ENCODE data around the gene P2RY12. TPM values are rescaled to one million over a fixed set of nuclear protein-coding genes. Genes with fewer than 3 reads are reported as not detected.

P2RY12 gene
- total RNA-seq, 1 experiment from 2014 or later = not detected

DNA sequence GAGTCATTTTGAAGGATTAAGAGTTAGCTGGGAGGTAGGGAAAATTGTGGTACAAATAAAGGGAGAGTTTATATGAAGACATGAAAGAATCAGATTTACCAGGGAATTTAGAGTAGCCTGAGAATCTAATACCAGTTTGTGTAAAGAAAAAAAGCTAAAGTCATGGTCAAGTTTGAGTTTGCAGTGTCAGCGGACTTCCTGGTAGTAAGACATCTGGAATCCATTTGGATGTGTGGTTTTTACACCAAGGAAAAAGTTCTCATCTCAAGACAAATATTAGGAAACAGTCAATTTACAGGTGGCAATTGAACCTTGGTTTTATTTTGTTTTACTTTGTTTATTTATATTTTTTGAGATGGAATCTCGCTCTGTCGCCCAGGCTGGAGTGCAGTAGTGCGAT is 1.5 kb upstream of the P2RY12 start:
- no peaks in the 10 kb centered on the region for H4K20me1 ChIP-seq (ENCODE audit: low read length)
- no peaks in the 10 kb centered on the region for H3K9me3 ChIP-seq (ENCODE audit: low read length)
- H2AFZ ChIP-seq (ENCODE audit: low read length) = no peak overlapping the region
- no peak overlapping the region for H3K9ac ChIP-seq (ENCODE audit: low read length)
- H3K4me2 ChIP-seq (ENCODE audit: low read length) = no peak overlapping the region
- no peaks in the 10 kb centered on the region for H3K27me3 ChIP-seq (ENCODE audit: low read length)
- POLR2A ChIA-PET (ENCODE audit: unreplicated experiment) = no interaction called here
- TF ChIP-seq EZH2 (IDR thresholded peaks at IDR 0.05; ENCODE audit: low read length, unreplicated experiment) = no peak
- TF ChIP-seq EZH2phosphoT487 (IDR thresholded peaks at IDR 0.05; ENCODE audit: borderline replicate concordance, low read length) = no peak
- TF ChIP-seq, protein P1, sequence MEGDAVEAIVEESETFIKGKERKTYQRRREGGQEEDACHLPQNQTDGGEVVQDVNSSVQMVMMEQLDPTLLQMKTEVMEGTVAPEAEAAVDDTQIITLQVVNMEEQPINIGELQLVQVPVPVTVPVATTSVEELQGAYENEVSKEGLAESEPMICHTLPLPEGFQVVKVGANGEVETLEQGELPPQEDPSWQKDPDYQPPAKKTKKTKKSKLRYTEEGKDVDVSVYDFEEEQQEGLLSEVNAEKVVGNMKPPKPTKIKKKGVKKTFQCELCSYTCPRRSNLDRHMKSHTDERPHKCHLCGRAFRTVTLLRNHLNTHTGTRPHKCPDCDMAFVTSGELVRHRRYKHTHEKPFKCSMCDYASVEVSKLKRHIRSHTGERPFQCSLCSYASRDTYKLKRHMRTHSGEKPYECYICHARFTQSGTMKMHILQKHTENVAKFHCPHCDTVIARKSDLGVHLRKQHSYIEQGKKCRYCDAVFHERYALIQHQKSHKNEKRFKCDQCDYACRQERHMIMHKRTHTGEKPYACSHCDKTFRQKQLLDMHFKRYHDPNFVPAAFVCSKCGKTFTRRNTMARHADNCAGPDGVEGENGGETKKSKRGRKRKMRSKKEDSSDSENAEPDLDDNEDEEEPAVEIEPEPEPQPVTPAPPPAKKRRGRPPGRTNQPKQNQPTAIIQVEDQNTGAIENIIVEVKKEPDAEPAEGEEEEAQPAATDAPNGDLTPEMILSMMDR (conservative IDR thresholded peaks at IDR 0.05; ENCODE audit: low read depth, low read length) = no peak
- DNase-seq (no peak), ATAC-seq (no peak)
- no TSS peak for BruUV-seq (replicated peaks)
- H3K79me2 ChIP-seq (ENCODE audit: low read length) = no peaks in the 10 kb centered on the region
- no peaks in the 10 kb centered on the region for H3F3A ChIP-seq (ENCODE audit: low read length, unreplicated experiment)
- H3K4me1 ChIP-seq (ENCODE audit: insufficient read depth, low read length) = no peaks in the 10 kb centered on the region
- H3K4me3 ChIP-seq (ENCODE audit: low read length) = no peak overlapping the region
- CTCF ChIA-PET = no interaction called here
- H3K27ac ChIP-seq (ENCODE audit: low read length) = no peak overlapping the region
- no peaks in the 10 kb centered on the region for H3K36me3 ChIP-seq (ENCODE audit: low read depth, low read length)
- no peaks in the 10 kb centered on the region for H3K9me2 ChIP-seq (replicated peaks; ENCODE audit: low read length)
- intact Hi-C loops (cut with micrococcal nuclease) = no loop called here

DNA sequence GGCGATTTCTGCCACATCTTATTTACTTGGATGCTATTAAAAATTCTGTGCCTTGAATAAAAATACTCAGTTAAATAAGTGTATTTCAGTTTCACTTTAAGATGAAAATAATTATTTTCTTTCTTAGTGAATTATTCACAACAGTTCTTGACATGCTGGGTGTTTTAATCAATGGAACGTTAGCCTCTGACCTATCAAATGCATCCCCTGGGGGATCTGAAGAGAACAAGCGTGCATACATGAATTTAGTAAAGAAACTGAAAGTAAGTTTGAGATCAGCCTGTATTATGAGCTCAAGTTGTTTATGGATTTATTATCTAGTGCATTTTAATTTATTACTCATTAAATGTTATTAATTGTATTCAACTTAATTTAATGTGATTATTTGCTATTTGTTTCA is 597 bp downstream of the P2RY12 start:
- H3K9me3 ChIP-seq (ENCODE audit: low read length) = no peaks in the 10 kb centered on the region
- ATAC-seq (no peak), DNase-seq (no peak)
- TF ChIP-seq, protein P1 (conservative IDR thresholded peaks at IDR 0.05; ENCODE audit: low read depth, low read length) = no peak
- no peak for TF ChIP-seq EZH2phosphoT487 (IDR thresholded peaks at IDR 0.05; ENCODE audit: borderline replicate concordance, low read length)
- no peak for TF ChIP-seq EZH2 (IDR thresholded peaks at IDR 0.05; ENCODE audit: low read length, unreplicated experiment)
- H2AFZ ChIP-seq (ENCODE audit: low read length) = no peak overlapping the region
- H4K20me1 ChIP-seq (ENCODE audit: low read length) = no peaks in the 10 kb centered on the region
- H3K9ac ChIP-seq (ENCODE audit: low read length) = no peak overlapping the region
- no peaks in the 10 kb centered on the region for H3K36me3 ChIP-seq (ENCODE audit: low read depth, low read length)
- intact Hi-C loops (cut with micrococcal nuclease) = no loop called here
- no peaks in the 10 kb centered on the region for H3K4me1 ChIP-seq (ENCODE audit: insufficient read depth, low read length)
- H3K79me2 ChIP-seq (ENCODE audit: low read length) = no peaks in the 10 kb centered on the region
- no peak overlapping the region for H3K4me3 ChIP-seq (ENCODE audit: low read length)
- H3K9me2 ChIP-seq (replicated peaks; ENCODE audit: low read length) = no peaks in the 10 kb centered on the region
- ChIA-PET POLR2A (ENCODE audit: unreplicated experiment) (no interaction called here), CTCF (no interaction called here)
- H3K27ac ChIP-seq (ENCODE audit: low read length) = no peak overlapping the region
- no peaks in the 10 kb centered on the region for H3F3A ChIP-seq (ENCODE audit: low read length, unreplicated experiment)
- BruUV-seq (replicated peaks) = no TSS peak
- no peak overlapping the region for H3K4me2 ChIP-seq (ENCODE audit: low read length)
- no peaks in the 10 kb centered on the region for H3K27me3 ChIP-seq (ENCODE audit: low read length)

DNA sequence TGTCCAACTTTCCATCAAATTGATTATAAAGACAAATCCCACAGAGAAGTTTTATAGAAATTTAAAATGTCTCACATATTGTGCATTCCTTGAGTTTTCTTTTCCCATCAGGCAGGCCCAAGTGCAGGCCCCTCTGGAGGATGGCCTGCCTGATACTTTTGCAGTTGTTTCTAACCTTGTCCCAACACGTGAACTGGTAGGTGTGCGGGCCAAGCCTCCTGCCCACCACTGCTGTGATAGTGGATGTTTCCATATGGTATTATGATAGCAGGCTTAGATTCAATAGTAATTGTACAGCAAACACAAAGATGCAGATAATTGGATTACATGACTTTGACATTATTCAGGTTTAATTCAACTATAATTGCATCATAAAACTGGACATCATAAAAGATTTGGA is 1.4 kb downstream of the P2RY12 start:
- no peaks in the 10 kb centered on the region for H3K9me3 ChIP-seq (ENCODE audit: low read length)
- H3K36me3 ChIP-seq (ENCODE audit: low read depth, low read length) = no peaks in the 10 kb centered on the region
- no peak for TF ChIP-seq EZH2phosphoT487 (IDR thresholded peaks at IDR 0.05; ENCODE audit: borderline replicate concordance, low read length)
- TF ChIP-seq, protein P1 (conservative IDR thresholded peaks at IDR 0.05; ENCODE audit: low read depth, low read length) = no peak
- TF ChIP-seq EZH2 (IDR thresholded peaks at IDR 0.05; ENCODE audit: low read length, unreplicated experiment) = no peak
- intact Hi-C loops (cut with micrococcal nuclease) = no loop called here
- no peak overlapping the region for H3K27ac ChIP-seq (ENCODE audit: low read length)
- H3K4me1 ChIP-seq (ENCODE audit: insufficient read depth, low read length) = no peaks in the 10 kb centered on the region
- no peaks in the 10 kb centered on the region for H3K9me2 ChIP-seq (replicated peaks; ENCODE audit: low read length)
- H3K27me3 ChIP-seq (ENCODE audit: low read length) = no peaks in the 10 kb centered on the region
- POLR2A ChIA-PET (ENCODE audit: unreplicated experiment) = no interaction called here
- no peak overlapping the region for H3K4me3 ChIP-seq (ENCODE audit: low read length)
- no peak overlapping the region for H3K9ac ChIP-seq (ENCODE audit: low read length)
- H2AFZ ChIP-seq (ENCODE audit: low read length) = no peak overlapping the region
- no peaks in the 10 kb centered on the region for H3F3A ChIP-seq (ENCODE audit: low read length, unreplicated experiment)
- DNase-seq (no peak), ATAC-seq (no peak)
- no peaks in the 10 kb centered on the region for H3K79me2 ChIP-seq (ENCODE audit: low read length)
- H3K4me2 ChIP-seq (ENCODE audit: low read length) = no peak overlapping the region
- CTCF ChIA-PET = no interaction called here
- H4K20me1 ChIP-seq (ENCODE audit: low read length) = no peaks in the 10 kb centered on the region
- BruUV-seq (replicated peaks) = no TSS peak
